Measurements from ENCODE around the gene PLXND1. TPM values are rescaled to one million over a fixed set of nuclear protein-coding genes. Genes with fewer than 3 reads are reported as not detected.
"Not testable (repeated sequence)": the region's sequence is repeated elsewhere in the genome, so short reads cannot be mapped to it uniquely, and the experiment has no call there.

The PLXND1 gene
- total RNA-seq, 1 donor: 38.7 TPM

- Histone ChIP-seq H3K4me1 (ENCODE audit: insufficient read depth, low read length) (peaks cover 27% of the 10 kb centered on the region), H3K27me3 (ENCODE audit: insufficient read depth, low read length) (no peaks in the 10 kb centered on the region), H3K9me3 (ENCODE audit: low read depth, low read length) (no peaks in the 10 kb centered on the region), H3K4me3 (ENCODE audit: low read length) (no peak overlapping the region)
Measured at GRCh38 chr3:129555616-129556357, 50.7 kb downstream of the PLXND1 start.

- Histone ChIP-seq H3K27me3 (ENCODE audit: insufficient read depth, low read length) (no peaks in the 10 kb centered on the region), H3K4me1 (ENCODE audit: insufficient read depth, low read length) (peaks cover 27% of the 10 kb centered on the region), H3K9me3 (ENCODE audit: low read depth, low read length) (no peaks in the 10 kb centered on the region), H3K4me3 (ENCODE audit: low read length) (no peak overlapping the region)
Measured at GRCh38 chr3:129555153-129555550, 51.3 kb downstream of the PLXND1 start.

GRCh38 chr3:129554356-129555152, 51.9 kb downstream of the PLXND1 start:
- no peaks in the 10 kb centered on the region for H3K27me3 ChIP-seq (ENCODE audit: insufficient read depth, low read length)
- H3K4me3 ChIP-seq (ENCODE audit: low read length): no peak overlapping the region
- no peaks in the 10 kb centered on the region for H3K9me3 ChIP-seq (ENCODE audit: low read depth, low read length)
- H3K4me1 ChIP-seq (ENCODE audit: insufficient read depth, low read length): peaks cover 33% of the 10 kb centered on the region

- Histone ChIP-seq H3K4me3 (ENCODE audit: low read length) (no peak overlapping the region), H3K4me1 (ENCODE audit: insufficient read depth, low read length) (peaks cover 32% of the 10 kb centered on the region), H3K9me3 (ENCODE audit: low read depth, low read length) (no peaks in the 10 kb centered on the region), H3K27me3 (ENCODE audit: insufficient read depth, low read length) (no peaks in the 10 kb centered on the region)
Measured at GRCh38 chr3:129553719-129554118, 52.8 kb downstream of the PLXND1 start.

- Histone ChIP-seq H3K4me1 (ENCODE audit: insufficient read depth, low read length) (peaks cover 30% of the 10 kb centered on the region), H3K9me3 (ENCODE audit: low read depth, low read length) (no peaks in the 10 kb centered on the region), H3K4me3 (ENCODE audit: low read length) (no peak overlapping the region), H3K27me3 (ENCODE audit: insufficient read depth, low read length) (no peaks in the 10 kb centered on the region)
Measured at GRCh38 chr3:129553171-129553570, 53.3 kb downstream of the PLXND1 start.

- Histone ChIP-seq H3K9me3 (ENCODE audit: low read depth, low read length) (no peaks in the 10 kb centered on the region), H3K27me3 (ENCODE audit: insufficient read depth, low read length) (no peaks in the 10 kb centered on the region), H3K4me3 (ENCODE audit: low read length) (no peak overlapping the region), H3K4me1 (ENCODE audit: insufficient read depth, low read length) (peaks cover 30% of the 10 kb centered on the region)
Measured at GRCh38 chr3:129552287-129553050, 54.0 kb downstream of the PLXND1 start.

- no peak overlapping the region for H3K4me3 ChIP-seq (ENCODE audit: low read length)
- H3K27me3 ChIP-seq (ENCODE audit: insufficient read depth, low read length): no peaks in the 10 kb centered on the region
- no peaks in the 10 kb centered on the region for H3K9me3 ChIP-seq (ENCODE audit: low read depth, low read length)
- H3K4me1 ChIP-seq (ENCODE audit: insufficient read depth, low read length): peaks cover 25% of the 10 kb centered on the region
Measured at GRCh38 chr3:129549805-129550204, 56.7 kb downstream of the PLXND1 start.

GRCh38 chr3:129549006-129549800, 57.3 kb downstream of the PLXND1 start:
- no peaks in the 10 kb centered on the region for H3K27me3 ChIP-seq (ENCODE audit: insufficient read depth, low read length)
- H3K9me3 ChIP-seq (ENCODE audit: low read depth, low read length): no peaks in the 10 kb centered on the region
- H3K4me1 ChIP-seq (ENCODE audit: insufficient read depth, low read length): peaks cover 19% of the 10 kb centered on the region
- H3K4me3 ChIP-seq (ENCODE audit: low read length): no peak overlapping the region

- Histone ChIP-seq H3K27me3 (ENCODE audit: insufficient read depth, low read length) (no peaks in the 10 kb centered on the region), H3K9me3 (ENCODE audit: low read depth, low read length) (no peaks in the 10 kb centered on the region), H3K4me3 (ENCODE audit: low read length) (no peak overlapping the region), H3K4me1 (ENCODE audit: insufficient read depth, low read length) (peaks cover 11% of the 10 kb centered on the region)
Measured at GRCh38 chr3:129548104-129548965, 58.1 kb downstream of the PLXND1 start.

GRCh38 chr3:129547241-129547640, 59.2 kb downstream of the PLXND1 start:
- Histone ChIP-seq H3K27me3 (ENCODE audit: insufficient read depth, low read length) (no peaks in the 10 kb centered on the region), H3K4me3 (ENCODE audit: low read length) (no peak overlapping the region), H3K4me1 (ENCODE audit: insufficient read depth, low read length) (peaks cover 9% of the 10 kb centered on the region), H3K9me3 (ENCODE audit: low read depth, low read length) (no peaks in the 10 kb centered on the region)

GRCh38 chr3:129545951-129546350, 60.5 kb downstream of the PLXND1 start:
- H3K9me3 ChIP-seq (ENCODE audit: low read depth, low read length); H3K27me3 ChIP-seq (ENCODE audit: insufficient read depth, low read length); H3K4me1 ChIP-seq (ENCODE audit: insufficient read depth, low read length); H3K4me3 ChIP-seq (ENCODE audit: low read length): not testable (repeated sequence)

- H3K9me3 ChIP-seq (ENCODE audit: low read depth, low read length): no peaks in the 10 kb centered on the region
- no peaks in the 10 kb centered on the region for H3K27me3 ChIP-seq (ENCODE audit: insufficient read depth, low read length)
- no peak overlapping the region for H3K4me3 ChIP-seq (ENCODE audit: low read length)
- no peaks in the 10 kb centered on the region for H3K4me1 ChIP-seq (ENCODE audit: insufficient read depth, low read length)
Measured at GRCh38 chr3:129543999-129544398, 62.5 kb downstream of the PLXND1 start.

GRCh38 chr3:129543156-129543790, 63.2 kb downstream of the PLXND1 start, which contains the start of gene H1-8:
Gene H1-8 (plus strand): TSS chr3:129543175. CDS start chr3:129543219, 44 bp downstream.
- Histone ChIP-seq H3K27me3 (ENCODE audit: insufficient read depth, low read length) (no peaks in the 10 kb centered on the region), H3K4me3 (ENCODE audit: low read length) (no peak within 1 kb of the TSS), H3K9me3 (ENCODE audit: low read depth, low read length) (no peaks in the 10 kb centered on the region), H3K4me1 (ENCODE audit: insufficient read depth, low read length) (no peaks in the 10 kb centered on the region)

All from mononuclear cell (primary cell).